Measurements from ENCODE around the gene OR5AC2.

OR5AC2 gene

DNA sequence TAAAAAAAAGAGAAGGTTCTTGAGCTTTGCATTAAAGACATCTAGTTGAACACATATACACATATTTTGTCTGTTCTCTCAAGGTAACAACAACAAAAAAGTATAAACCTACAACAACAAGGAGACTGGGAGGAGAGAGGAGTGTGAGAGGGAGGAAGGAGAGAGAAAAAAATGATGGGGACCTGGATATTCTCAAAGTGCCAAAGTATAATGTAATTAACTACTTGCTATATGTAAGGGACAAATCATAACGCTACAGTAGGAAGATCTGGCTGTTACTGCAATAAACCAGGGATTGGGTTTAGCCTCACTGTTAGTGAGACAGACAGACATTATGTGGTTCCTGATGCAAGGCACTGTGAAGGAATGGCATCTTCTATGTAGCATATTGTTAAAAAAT is 37.7 kb upstream of the OR5AC2 start:
- Histone ChIP-seq H3K4me3 (ENCODE audit: low read length) (no peak overlapping the region), H3K9me3 (replicated peaks; ENCODE audit: insufficient read depth, low read length) (no peaks in the 10 kb centered on the region), H3K4me1 (ENCODE audit: low read length) (no peaks in the 10 kb centered on the region), H2AFZ (ENCODE audit: low read length) (no peak overlapping the region), H4K20me1 (ENCODE audit: insufficient read depth, low read length) (no peaks in the 10 kb centered on the region), H3K27me3 (replicated peaks; ENCODE audit: insufficient read depth, low read length) (no peaks in the 10 kb centered on the region), H3K36me3 (replicated peaks; ENCODE audit: insufficient read depth, low read length) (no peaks in the 10 kb centered on the region), H3K4me2 (ENCODE audit: low read depth, low read length) (no peak overlapping the region), H3K9ac (ENCODE audit: low read length) (no peak overlapping the region), H3K27ac (ENCODE audit: low read length) (no peak overlapping the region), H3K79me2 (ENCODE audit: low read length) (no peaks in the 10 kb centered on the region), H3K9me2 (replicated peaks; ENCODE audit: insufficient read depth, low read length) (no peaks in the 10 kb centered on the region), H3F3A (ENCODE audit: insufficient read depth, low read length) (no peaks in the 10 kb centered on the region)
- no peak for DNase-seq
- no peak for TF ChIP-seq EZH2phosphoT487 (IDR thresholded peaks at IDR 0.05; ENCODE audit: low read length)

DNA sequence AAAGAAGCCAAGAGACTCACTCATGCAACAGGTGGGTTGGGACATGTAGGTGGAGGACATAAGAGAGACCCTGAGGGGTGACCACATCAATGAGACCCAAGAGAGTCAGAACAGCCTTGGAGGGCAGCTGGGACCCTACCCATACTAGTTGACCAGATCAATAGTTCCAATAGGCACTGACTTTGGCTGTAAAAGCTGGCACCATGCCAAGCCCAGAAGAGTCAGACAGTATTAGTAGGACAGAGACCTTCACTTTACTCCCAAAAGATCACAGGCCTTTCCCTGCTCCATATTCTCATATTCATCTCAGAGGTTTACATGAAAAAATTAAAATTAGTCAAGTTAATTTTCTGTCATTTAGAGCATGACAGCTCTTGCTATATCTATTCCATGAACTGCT is 30.9 kb upstream of the OR5AC2 start:
- Histone ChIP-seq H3F3A (ENCODE audit: insufficient read depth, low read length) (no peaks in the 10 kb centered on the region), H3K27me3 (replicated peaks; ENCODE audit: insufficient read depth, low read length) (no peaks in the 10 kb centered on the region), H3K9me3 (replicated peaks; ENCODE audit: insufficient read depth, low read length) (no peaks in the 10 kb centered on the region), H3K4me2 (ENCODE audit: low read depth, low read length) (no peak overlapping the region), H3K4me1 (ENCODE audit: low read length) (no peaks in the 10 kb centered on the region), H3K79me2 (ENCODE audit: low read length) (no peaks in the 10 kb centered on the region), H3K36me3 (replicated peaks; ENCODE audit: insufficient read depth, low read length) (no peaks in the 10 kb centered on the region), H3K27ac (ENCODE audit: low read length) (no peak overlapping the region), H3K9me2 (replicated peaks; ENCODE audit: insufficient read depth, low read length) (no peaks in the 10 kb centered on the region), H3K4me3 (ENCODE audit: low read length) (no peak overlapping the region), H2AFZ (ENCODE audit: low read length) (no peak overlapping the region), H4K20me1 (ENCODE audit: insufficient read depth, low read length) (no peaks in the 10 kb centered on the region), H3K9ac (ENCODE audit: low read length) (no peak overlapping the region)
- DNase-seq, result no peak
- TF ChIP-seq EZH2 (optimal IDR thresholded peaks at IDR 0.05; ENCODE audit: low read depth, low read length), result no peak
- TF ChIP-seq, protein P1, sequence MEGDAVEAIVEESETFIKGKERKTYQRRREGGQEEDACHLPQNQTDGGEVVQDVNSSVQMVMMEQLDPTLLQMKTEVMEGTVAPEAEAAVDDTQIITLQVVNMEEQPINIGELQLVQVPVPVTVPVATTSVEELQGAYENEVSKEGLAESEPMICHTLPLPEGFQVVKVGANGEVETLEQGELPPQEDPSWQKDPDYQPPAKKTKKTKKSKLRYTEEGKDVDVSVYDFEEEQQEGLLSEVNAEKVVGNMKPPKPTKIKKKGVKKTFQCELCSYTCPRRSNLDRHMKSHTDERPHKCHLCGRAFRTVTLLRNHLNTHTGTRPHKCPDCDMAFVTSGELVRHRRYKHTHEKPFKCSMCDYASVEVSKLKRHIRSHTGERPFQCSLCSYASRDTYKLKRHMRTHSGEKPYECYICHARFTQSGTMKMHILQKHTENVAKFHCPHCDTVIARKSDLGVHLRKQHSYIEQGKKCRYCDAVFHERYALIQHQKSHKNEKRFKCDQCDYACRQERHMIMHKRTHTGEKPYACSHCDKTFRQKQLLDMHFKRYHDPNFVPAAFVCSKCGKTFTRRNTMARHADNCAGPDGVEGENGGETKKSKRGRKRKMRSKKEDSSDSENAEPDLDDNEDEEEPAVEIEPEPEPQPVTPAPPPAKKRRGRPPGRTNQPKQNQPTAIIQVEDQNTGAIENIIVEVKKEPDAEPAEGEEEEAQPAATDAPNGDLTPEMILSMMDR (IDR thresholded peaks at IDR 0.05; ENCODE audit: low read length), result no peak
- TF ChIP-seq EZH2phosphoT487 (IDR thresholded peaks at IDR 0.05; ENCODE audit: low read length), result no peak

DNA sequence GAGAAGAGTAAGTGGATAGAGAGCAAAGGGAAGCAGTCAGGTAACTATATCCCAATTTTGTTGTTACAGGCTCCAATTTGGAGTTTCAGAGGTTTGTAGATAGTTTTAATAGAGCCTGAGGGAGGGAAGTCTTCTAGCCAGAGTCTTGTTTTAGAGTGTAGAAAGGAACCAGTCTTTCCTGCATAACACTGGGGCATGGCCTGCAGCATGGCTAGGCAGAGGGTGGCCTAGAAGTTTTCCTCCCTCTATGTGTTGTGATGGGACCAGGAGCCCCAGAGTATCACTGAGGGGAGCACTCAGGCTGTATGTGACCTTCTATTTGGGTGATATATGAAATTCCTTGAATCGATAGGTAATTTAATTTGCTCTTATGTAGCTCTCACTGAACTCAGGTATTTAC is 29.3 kb upstream of the OR5AC2 start:
- Histone ChIP-seq H3F3A (ENCODE audit: insufficient read depth, low read length) (no peaks in the 10 kb centered on the region), H3K27me3 (replicated peaks; ENCODE audit: insufficient read depth, low read length) (no peaks in the 10 kb centered on the region), H3K36me3 (replicated peaks; ENCODE audit: insufficient read depth, low read length) (no peaks in the 10 kb centered on the region), H3K9me2 (replicated peaks; ENCODE audit: insufficient read depth, low read length) (no peaks in the 10 kb centered on the region), H3K79me2 (ENCODE audit: low read length) (no peaks in the 10 kb centered on the region), H3K4me3 (ENCODE audit: low read length) (no peak overlapping the region), H4K20me1 (ENCODE audit: insufficient read depth, low read length) (no peaks in the 10 kb centered on the region), H3K4me1 (ENCODE audit: low read length) (no peaks in the 10 kb centered on the region), H3K9ac (ENCODE audit: low read length) (no peak overlapping the region), H2AFZ (ENCODE audit: low read length) (no peak overlapping the region), H3K9me3 (replicated peaks; ENCODE audit: insufficient read depth, low read length) (no peaks in the 10 kb centered on the region), H3K4me2 (ENCODE audit: low read depth, low read length) (no peak overlapping the region), H3K27ac (ENCODE audit: low read length) (no peak overlapping the region)
- TF ChIP-seq, protein P1 (IDR thresholded peaks at IDR 0.05; ENCODE audit: low read length), result no peak
- TF ChIP-seq EZH2 (optimal IDR thresholded peaks at IDR 0.05; ENCODE audit: low read depth, low read length), result no peak
- no peak for DNase-seq

DNA sequence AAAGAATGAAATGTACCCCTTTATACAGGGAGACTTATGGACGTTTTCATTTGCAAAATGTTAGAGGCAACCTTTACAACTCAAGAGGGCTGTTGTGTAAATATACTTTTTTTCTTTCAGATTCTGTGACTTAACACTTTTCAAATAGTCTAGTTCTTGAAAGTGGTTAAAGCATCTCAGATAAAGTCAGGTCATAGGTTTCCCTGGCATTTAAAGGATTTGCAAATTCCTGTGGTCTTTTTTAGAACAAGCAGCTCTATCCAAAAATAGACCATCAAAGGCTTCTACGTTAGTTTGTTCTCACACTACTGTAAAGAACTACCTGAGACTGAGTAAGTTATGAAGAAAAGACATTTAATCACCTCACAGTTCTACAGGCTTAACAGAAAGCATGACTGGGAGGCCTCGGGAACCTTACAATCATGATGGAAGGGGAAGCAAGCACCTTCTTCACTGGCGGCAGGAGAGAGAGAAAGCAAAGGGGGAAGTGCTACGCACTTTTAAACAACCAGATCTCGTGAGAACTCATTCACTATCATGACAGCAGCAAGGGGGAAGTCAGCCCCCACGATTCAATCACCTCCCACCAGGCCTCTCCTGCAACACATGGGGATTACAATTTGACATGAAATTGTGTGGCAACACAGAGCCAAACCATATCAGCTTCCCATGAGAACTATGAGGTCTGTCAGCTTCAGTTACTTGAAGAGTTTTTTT is 28.6 kb upstream of the OR5AC2 start:
- no peak for DNase-seq
- no peaks in the 10 kb centered on the region for H3K27me3 ChIP-seq (replicated peaks; ENCODE audit: insufficient read depth, low read length)
- H3K4me3 ChIP-seq (ENCODE audit: low read length), result no peak overlapping the region
- no peaks in the 10 kb centered on the region for H4K20me1 ChIP-seq (ENCODE audit: insufficient read depth, low read length)
- H3K79me2 ChIP-seq (ENCODE audit: low read length), result no peaks in the 10 kb centered on the region
- no peaks in the 10 kb centered on the region for H3F3A ChIP-seq (ENCODE audit: insufficient read depth, low read length)
- TF ChIP-seq EZH2phosphoT487 (IDR thresholded peaks at IDR 0.05; ENCODE audit: low read length) (no peak), EZH2 (optimal IDR thresholded peaks at IDR 0.05; ENCODE audit: low read depth, low read length) (no peak)
- TF ChIP-seq, protein P1 (IDR thresholded peaks at IDR 0.05; ENCODE audit: low read length), result no peak
- no peak overlapping the region for H2AFZ ChIP-seq (ENCODE audit: low read length)
- H3K9ac ChIP-seq (ENCODE audit: low read length), result no peak overlapping the region
- no peaks in the 10 kb centered on the region for H3K9me3 ChIP-seq (replicated peaks; ENCODE audit: insufficient read depth, low read length)
- no peak overlapping the region for H3K27ac ChIP-seq (ENCODE audit: low read length)
- H3K4me1 ChIP-seq (ENCODE audit: low read length), result no peaks in the 10 kb centered on the region
- no peak overlapping the region for H3K4me2 ChIP-seq (ENCODE audit: low read depth, low read length)
- H3K9me2 ChIP-seq (replicated peaks; ENCODE audit: insufficient read depth, low read length), result no peaks in the 10 kb centered on the region
- H3K36me3 ChIP-seq (replicated peaks; ENCODE audit: insufficient read depth, low read length), result no peaks in the 10 kb centered on the region

Data from MM.1S (cell line).